K562 (cell line): ENCODE results near the gene OR8A1. TPM values are rescaled to one million over a fixed set of nuclear protein-coding genes. Genes with fewer than 3 reads are reported as not detected.

Experiments used
- ATAC-seq: fragments of 200-7000 bp; cut with Tn5 transposase; 3 replicates; pipeline ENCODE4 v1.9.1; 2020; ENCODE audit warnings: moderate library complexity
- BruUV-seq: library from RNA; stranded (reverse); fragments of 400-500 nt; replicated peaks from 2 replicates; lab custom pipeline; 2021; lab: Mats Ljungman, UMichigan
- CTCF ChIA-PET: fragments of 300-600 bp; formaldehyde crosslinking; extraction: SDS; loops from one replicate; lab custom pipeline; 2021; ENCODE audit warnings: low intra/inter-chr PET ratio; lab: Yijun Ruan, JAX
- POLR2A ChIA-PET: fragments of 300-600, 350-650 bp; sonication (Branson Sonifier 250); formaldehyde crosslinking; extraction: SDS; loops from one replicate; lab custom pipeline; 2021; ENCODE audit warnings: antibody characterized with exemption, inconsistent platforms; lab: Yijun Ruan, JAX
- DNase-seq, 4 experiments: peaks; one replicate each; pipeline versions ENCODE4 v3.0.0 to v3.0.0-alpha.2; 2011 to 2018; ENCODE audit warnings: low spot score in 3 of 4, mixed read lengths in 3 of 4; ENCODE audit errors: extremely low read depth in 1 of 4
- FAIRE-seq: peaks from 2 replicates; lab custom pipeline; 2011; peaks lifted over from hg19 to GRCh38; lab: Jason Lieb, UNC
- H2AFZ ChIP-seq: 2 replicates; pipeline ENCODE4 v1.6.0; 2011; ENCODE audit warnings: low read depth, low read length, control low read depth, inconsistent platforms
- H3K27ac ChIP-seq: fragments of 200-600 bp; 3 replicates; pipeline ENCODE4 v1.8.0; 2011; ENCODE audit warnings: low read depth, mild to moderate bottlenecking, control low read depth, inconsistent platforms, low read length, moderate library complexity, mixed read lengths; ENCODE audit errors: extremely low read depth
- H3K27me3 ChIP-seq, 2 experiments: fragments of 300-600 bp in 1 of 2; 2 replicates in 1 of 2; 3 replicates in 1 of 2; pipeline versions ENCODE4 v1.6.0 to v1.8.0; 2011; ENCODE audit warnings: inconsistent platforms in 2 of 2, low read length in 2 of 2, mild to moderate bottlenecking in 1 of 2, mixed read lengths in 1 of 2, moderate library complexity in 1 of 2; ENCODE audit not compliant: control insufficient read depth in 2 of 2, insufficient read depth in 2 of 2
- H3K36me3 ChIP-seq: fragments of 300-600 bp; 3 replicates; pipeline ENCODE4 v1.8.0; 2011; ENCODE audit warnings: mild to moderate bottlenecking, low read length, inconsistent platforms; ENCODE audit not compliant: control insufficient read depth, insufficient read depth
- H3K4me1 ChIP-seq, 2 experiments: fragments of 200-600 bp in 1 of 2; replicated peaks in 1 of 2; 2 replicates in 1 of 2; 3 replicates in 1 of 2; pipeline versions ENCODE4 v1.5.1 to v1.8.0; 2011; ENCODE audit warnings: inconsistent platforms in 2 of 2, low read length in 2 of 2, mild to moderate bottlenecking in 1 of 2, mixed read lengths in 1 of 2, moderate library complexity in 1 of 2; ENCODE audit not compliant: control insufficient read depth in 2 of 2, insufficient read depth in 2 of 2
- H3K4me2 ChIP-seq: 2 replicates; pipeline ENCODE4 v1.6.1; 2011; ENCODE audit warnings: low read length, control low read depth, inconsistent platforms, mixed read lengths; ENCODE audit not compliant: insufficient read depth
- H3K4me3 ChIP-seq: fragments of 200-600 bp; sonication (generic), shearing (Covaris generic); 2 replicates; pipeline ENCODE4 v1.5.1; 2016; ENCODE audit warnings: control low read depth, inconsistent platforms
- H3K79me2 ChIP-seq: fragments of 200-600 bp; 3 replicates; pipeline ENCODE4 v1.8.0; 2011; ENCODE audit warnings: low read length, inconsistent platforms; ENCODE audit not compliant: control insufficient read depth, insufficient read depth
- H3K9ac ChIP-seq, 2 experiments: 2 replicates each; pipeline versions ENCODE4 v1.6.0 to v1.6.1; 2011; ENCODE audit warnings: low read depth in 2 of 2, low read length in 2 of 2, control low read depth in 1 of 2, inconsistent platforms in 1 of 2, mild to moderate bottlenecking in 1 of 2, mixed read lengths in 1 of 2; ENCODE audit not compliant: insufficient read depth in 1 of 2
- H3K9me1 ChIP-seq: one replicate; pipeline ENCODE4 v1.6.0; 2011; ENCODE audit warnings: inconsistent platforms, mild to moderate bottlenecking, low read length, moderate library complexity; ENCODE audit not compliant: control insufficient read depth, insufficient read depth
- H3K9me3 ChIP-seq: replicated peaks from 2 replicates; pipeline ENCODE4 v1.5.1; 2011; ENCODE audit warnings: low read depth, low read length, inconsistent platforms; ENCODE audit not compliant: control insufficient read depth, insufficient read depth
- H4K20me1 ChIP-seq: replicated peaks from 2 replicates; pipeline ENCODE4 v1.6.1; 2011; ENCODE audit warnings: low read length, inconsistent platforms, mixed read lengths; ENCODE audit not compliant: control insufficient read depth, insufficient read depth
- ATF4 ChIP-seq: fragments of 450-650 bp; formaldehyde crosslinking; IDR thresholded peaks from 2 replicates; pipeline ENCODE4 v1.4.0; 2022; ENCODE audit warnings: mild to moderate bottlenecking, moderate library complexity
- JUND ChIP-seq, 2 experiments: IDR thresholded peaks; 2 replicates in 1 of 2; 3 replicates in 1 of 2; pipeline ENCODE4 v1.6.1; 2011; ENCODE audit warnings: borderline replicate concordance in 2 of 2, low read depth in 2 of 2, low read length in 2 of 2, improper control_type of control experiment in 1 of 2, missing biosample characterization in 1 of 2, missing genetic modification characterization in 1 of 2, missing genetic modification reagents in 1 of 2
- MAFF ChIP-seq: IDR thresholded peaks from 2 replicates; pipeline ENCODE4 v1.6.1; 2012; ENCODE audit warnings: low read length, improper control_type of control experiment
- NELFE ChIP-seq: IDR thresholded peaks from 2 replicates; pipeline ENCODE4 v1.6.1; 2011; ENCODE audit warnings: mild to moderate bottlenecking; ENCODE audit not compliant: insufficient read depth, insufficient read length
- PPARD ChIP-seq: fragments of 250-450 bp; sonication (Bioruptor Pico); IDR thresholded peaks from 2 replicates; pipeline ENCODE4 v1.8.0; 2022; ENCODE audit warnings: inconsistent platforms, mild to moderate bottlenecking, moderate library complexity
- RNF219 ChIP-seq: fragments of 250-450 bp; sonication (Bioruptor Pico); IDR thresholded peaks from 2 replicates; pipeline ENCODE4 v1.5.0; 2022; ENCODE audit warnings: mild to moderate bottlenecking
- TRIM24 ChIP-seq, 2 experiments: fragments of 450-650 bp; IDR thresholded peaks; 2 replicates each; pipeline ENCODE4 v1.6.1; 2016
- ZNF121 ChIP-seq: sonication (generic); formaldehyde crosslinking; conservative IDR thresholded peaks from 2 replicates; pipeline ENCODE4 v1.8.0; 2022; ENCODE audit warnings: missing genetic modification reagents
- ZNF436 ChIP-seq: fragments of 250-450, 450-650 bp; sonication (Bioruptor Pico); formaldehyde crosslinking; IDR thresholded peaks from 2 replicates; pipeline ENCODE4 v1.7.0; 2020; ENCODE audit warnings: mild to moderate bottlenecking
- ZSCAN32 ChIP-seq: fragments of 450-650 bp; formaldehyde crosslinking; IDR thresholded peaks from 2 replicates; pipeline ENCODE4 v1.4.0; 2020; ENCODE audit warnings: mild to moderate bottlenecking, moderate library complexity
- WGBS: fragments of 100-300 bp; shearing (Covaris generic); methylation state at CpG from one replicate; pipeline ENCODE4 v1.1.6; 2016; ENCODE audit warnings: low coverage, mixed read lengths; ENCODE audit not compliant: insufficient coverage; ENCODE audit errors: missing lambda C conversion rate; 5-methylcytosine and 5-hydroxymethylcytosine counted together
- in situ Hi-C: fragments of 300-500 bp; cut with MboI; formaldehyde crosslinking; loops from 4 replicates; pipeline ENCODE4 v1.15.0; 2018; ENCODE audit warnings: inconsistent platforms, mixed read lengths
- intact Hi-C: fragments of 100-400 bp; cut with micrococcal nuclease; formaldehyde crosslinking; loops from 2 replicates; pipeline ENCODE4 v1.14.2; 2022
- polyA plus RNA-seq, 8 experiments: library from polyadenylated mRNA; depleted of rRNA in 4 of 8; stranded (reverse) in 5 of 8; unstranded in 3 of 8; fragments of >200 nt; fragmentation: Nextera tagmentation in 2 of 8; fragmentation: Illumina TruSeq in 1 of 8; extraction: Ambion mirVana in 2 of 8; extraction: Trizol in 1 of 8; gene quantifications; 2 replicates each; pipeline versions ENCODE4 v1.2.1 to v1.2.3, GENCODE V29; 2011 to 2014; ENCODE audit warnings: inconsistent platforms in 1 of 8, missing spikeins in 1 of 8
- total RNA-seq, 7 experiments: library from RNA; depleted of rRNA in 6 of 7; stranded (reverse); fragments of >200 nt in 6 of 7; fragmentation: Illumina TruSeq in 2 of 7; extraction: Trizol in 2 of 7; gene quantifications; 2 replicates each; pipeline versions ENCODE4 v1.2.1 to v1.2.3, GENCODE V29; 2011 to 2021; ENCODE audit warnings: low replicate concordance in 1 of 7
- TF ChIP-seq, protein P1 (sequence below): fragments of 450-650 bp; IDR thresholded peaks from 2 replicates; pipeline ENCODE4 v1.6.1; 2016; ENCODE audit warnings: low read depth, mild to moderate bottlenecking, moderate library complexity
- TF ChIP-seq, protein P2 (sequence below): fragments of 250-450 bp; sonication (Bioruptor Pico); IDR thresholded peaks from 2 replicates; pipeline ENCODE4 v1.8.0; 2021; ENCODE audit warnings: mild to moderate bottlenecking, moderate library complexity
- TF ChIP-seq, protein P3 (sequence below), 2 experiments: fragments of 450-650 bp in 1 of 2; sonication (generic) in 1 of 2; formaldehyde crosslinking in 1 of 2; IDR thresholded peaks in 1 of 2; conservative IDR thresholded peaks in 1 of 2; 2 replicates each; pipeline versions ENCODE4 v1.6.1 to v1.8.1; 2016 to 2023; ENCODE audit warnings: mild to moderate bottlenecking in 2 of 2, moderate library complexity in 2 of 2, inconsistent platforms in 1 of 2, missing genetic modification reagents in 1 of 2
- TF ChIP-seq, protein P4 (sequence below): fragments of 200-800 bp; sonication (Bioruptor generic); IDR thresholded peaks from 2 replicates; pipeline ENCODE4 v1.6.1; 2017; ENCODE audit warnings: missing genetic modification characterization, missing compliant biosample characterization

Gene OR8A1
- total and polyA plus RNA-seq, 9 of the 15 experiments (the other 6 are each of a cell fraction or from before 2014, with no cell fraction given), result 0.27 to 2.7 (median 1.4) TPM

- H3K9me1 ChIP-seq, result no peaks in the 10 kb centered on the region
- H3K79me2 ChIP-seq, result no peaks in the 10 kb centered on the region
- 19% methylated on average over 4 of the region's 4 CpGs for WGBS
- BruUV-seq, result no TSS peak
- no peaks in the 10 kb centered on the region for H3K9me3 ChIP-seq
- ATAC-seq (no peak), FAIRE-seq (no peak), DNase-seq (no peak)
- no peaks in the 10 kb centered on the region for H4K20me1 ChIP-seq
- ChIA-PET CTCF (no interaction called here), POLR2A (no interaction called here)
- no peaks in the 10 kb centered on the region for H3K4me1 ChIP-seq
- no peak overlapping the region for H3K9ac ChIP-seq
- H3K27ac ChIP-seq, result no peak overlapping the region
- H2AFZ ChIP-seq, result no peak overlapping the region
- intact Hi-C loops (no loop called here), in situ Hi-C loops (no loop called here)
- no peak overlapping the region for H3K4me2 ChIP-seq
- H3K4me3 ChIP-seq, result no peak overlapping the region
- H3K27me3 ChIP-seq, result no peaks in the 10 kb centered on the region
- H3K36me3 ChIP-seq, result no peaks in the 10 kb centered on the region
- TF ChIP-seq, protein P1, sequence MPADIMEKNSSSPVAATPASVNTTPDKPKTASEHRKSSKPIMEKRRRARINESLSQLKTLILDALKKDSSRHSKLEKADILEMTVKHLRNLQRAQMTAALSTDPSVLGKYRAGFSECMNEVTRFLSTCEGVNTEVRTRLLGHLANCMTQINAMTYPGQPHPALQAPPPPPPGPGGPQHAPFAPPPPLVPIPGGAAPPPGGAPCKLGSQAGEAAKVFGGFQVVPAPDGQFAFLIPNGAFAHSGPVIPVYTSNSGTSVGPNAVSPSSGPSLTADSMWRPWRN, result no peak
- peak; percentile 87 to 89 for TF ChIP-seq TRIM24 (IDR thresholded peaks at IDR 0.05)
- peak; percentile 49; the same call in 1 of the 2 replicates for TF ChIP-seq JUND (IDR thresholded peaks at IDR 0.05; ENCODE audit: borderline replicate concordance, low read depth, low read length)
- 0 out of 3 replicates have a peak, but pooled peaks have one; percentile 15 for TF ChIP-seq JUND (tag; IDR thresholded peaks at IDR 0.05; ENCODE audit: borderline replicate concordance, low read depth, low read length)
- TF ChIP-seq MAFF, result no peak
- no peak for TF ChIP-seq NELFE
- TF ChIP-seq RNF219, result no peak
- no peak for TF ChIP-seq ZNF436 (CRISPR knock-in tag)
- no peak for TF ChIP-seq PPARD
- no peak for TF ChIP-seq ZNF121 (CRISPR knock-in tag)
- TF ChIP-seq, protein P2, sequence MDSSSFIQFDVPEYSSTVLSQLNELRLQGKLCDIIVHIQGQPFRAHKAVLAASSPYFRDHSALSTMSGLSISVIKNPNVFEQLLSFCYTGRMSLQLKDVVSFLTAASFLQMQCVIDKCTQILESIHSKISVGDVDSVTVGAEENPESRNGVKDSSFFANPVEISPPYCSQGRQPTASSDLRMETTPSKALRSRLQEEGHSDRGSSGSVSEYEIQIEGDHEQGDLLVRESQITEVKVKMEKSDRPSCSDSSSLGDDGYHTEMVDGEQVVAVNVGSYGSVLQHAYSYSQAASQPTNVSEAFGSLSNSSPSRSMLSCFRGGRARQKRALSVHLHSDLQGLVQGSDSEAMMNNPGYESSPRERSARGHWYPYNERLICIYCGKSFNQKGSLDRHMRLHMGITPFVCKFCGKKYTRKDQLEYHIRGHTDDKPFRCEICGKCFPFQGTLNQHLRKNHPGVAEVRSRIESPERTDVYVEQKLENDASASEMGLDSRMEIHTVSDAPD (CRISPR knock-in tag), result no peak
- TF ChIP-seq, protein P3, sequence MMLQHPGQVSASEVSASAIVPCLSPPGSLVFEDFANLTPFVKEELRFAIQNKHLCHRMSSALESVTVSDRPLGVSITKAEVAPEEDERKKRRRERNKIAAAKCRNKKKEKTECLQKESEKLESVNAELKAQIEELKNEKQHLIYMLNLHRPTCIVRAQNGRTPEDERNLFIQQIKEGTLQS (IDR thresholded peaks at IDR 0.05), result peak; percentile 92
- TF ChIP-seq, protein P3 (CRISPR knock-in tag; conservative IDR thresholded peaks at IDR 0.05), result no peak
- TF ChIP-seq ATF4 (CRISPR knock-in tag), result peak; percentile 67
- peak; percentile 81; the same call in 1 of the 2 replicates for TF ChIP-seq ZSCAN32 (CRISPR knock-in tag)
- TF ChIP-seq, protein P4, sequence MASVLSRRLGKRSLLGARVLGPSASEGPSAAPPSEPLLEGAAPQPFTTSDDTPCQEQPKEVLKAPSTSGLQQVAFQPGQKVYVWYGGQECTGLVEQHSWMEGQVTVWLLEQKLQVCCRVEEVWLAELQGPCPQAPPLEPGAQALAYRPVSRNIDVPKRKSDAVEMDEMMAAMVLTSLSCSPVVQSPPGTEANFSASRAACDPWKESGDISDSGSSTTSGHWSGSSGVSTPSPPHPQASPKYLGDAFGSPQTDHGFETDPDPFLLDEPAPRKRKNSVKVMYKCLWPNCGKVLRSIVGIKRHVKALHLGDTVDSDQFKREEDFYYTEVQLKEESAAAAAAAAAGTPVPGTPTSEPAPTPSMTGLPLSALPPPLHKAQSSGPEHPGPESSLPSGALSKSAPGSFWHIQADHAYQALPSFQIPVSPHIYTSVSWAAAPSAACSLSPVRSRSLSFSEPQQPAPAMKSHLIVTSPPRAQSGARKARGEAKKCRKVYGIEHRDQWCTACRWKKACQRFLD, result no peak
Measured at GRCh38 chr11:124551987-124552386, 17.8 kb upstream of the OR8A1 start.
